Measurements from ENCODE around the gene LSS. TPM values are rescaled to one million over a fixed set of nuclear protein-coding genes. Genes with fewer than 3 reads are reported as not detected.
"Not testable (repeated sequence)": the region's sequence is repeated elsewhere in the genome, so short reads cannot be mapped to it uniquely, and the experiment has no call there.

Gene LSS
- total and polyA plus RNA-seq, 5 donors = 34.1 to 91.9 (median 77.6) TPM

- ATAC-seq = no peak
Measured at GRCh38 chr21:46227811-46228344, 696 bp downstream of the LSS start.

GRCh38 chr21:46226920-46227599 is 1.5 kb downstream of the LSS start:
- Histone ChIP-seq H3K4me3 (ENCODE audit: low read length) (peak overlapping the region; percentile 81), H3K27ac (ENCODE audit: low read length) (peak overlapping the region; percentile 62), H3K27me3 (ENCODE audit: control insufficient read depth, insufficient read depth) (no peaks in the 10 kb centered on the region), H3K4me1 (ENCODE audit: control insufficient read depth, insufficient read depth, low read length) (peaks cover 11% of the 10 kb centered on the region), H3K9me3 (ENCODE audit: control insufficient read depth, low read length) (no peaks in the 10 kb centered on the region)
- DNase-seq = peak in 1 of 3 donors; percentile 17
- WGBS = 40% methylated on average over 4 of the region's 4 CpGs
- intact Hi-C loops (cut with DNase I) = loop anchor here in 1 of 4 donors (10.0 kb wide), 1 partner anchor 72 kb away; the partner anchor contains the start of gene FTCD
- no peak for ATAC-seq

More at GRCh38 chr21:46227811-46228344, 696 bp downstream of the LSS start:
- DNase-seq = peak in 1 of 3 donors; percentile 67
- Histone ChIP-seq H3K4me1 (ENCODE audit: control insufficient read depth, insufficient read depth, low read length) (peaks cover 9% of the 10 kb centered on the region), H3K9me3 (ENCODE audit: control insufficient read depth, low read length) (no peaks in the 10 kb centered on the region), H3K27ac (ENCODE audit: low read length) (peak overlapping the region; percentile 92), H3K27me3 (ENCODE audit: control insufficient read depth, insufficient read depth) (no peaks in the 10 kb centered on the region), H3K4me3 (ENCODE audit: low read length) (peak overlapping the region; percentile 81)
- intact Hi-C loops (cut with DNase I) = loop anchor here in 1 of 4 donors (10.0 kb wide), 1 partner anchor 73 kb away; the partner anchor contains the start of gene FTCD
- WGBS = 3% methylated on average over 20 of the region's 20 CpGs

GRCh38 chr21:46226146-46226545 is 2.4 kb downstream of the LSS start:
- Histone ChIP-seq H3K9me3 (ENCODE audit: control insufficient read depth, low read length) (no peaks in the 10 kb centered on the region), H3K27me3 (ENCODE audit: control insufficient read depth, insufficient read depth) (no peaks in the 10 kb centered on the region), H3K4me3 (ENCODE audit: low read length) (peak overlapping the region; percentile 16), H3K4me1 (ENCODE audit: control insufficient read depth, insufficient read depth, low read length) (peaks cover 11% of the 10 kb centered on the region), H3K27ac (ENCODE audit: low read length) (peak overlapping the region; percentile 67)
- 77% methylated on average over 1 of the region's 1 CpG for WGBS
- ATAC-seq (no peak), DNase-seq (no peak)
- intact Hi-C loops (cut with DNase I) = loop anchor here in 1 of 4 donors (10.0 kb wide), 1 partner anchor 71 kb away; the partner anchor contains the start of gene FTCD

- intact Hi-C loops (cut with DNase I) = loop anchor here in 1 of 4 donors (10.0 kb wide), 1 partner anchor 69 kb away; the partner anchor contains the start of gene FTCD
Measured at GRCh38 chr21:46223661-46224060, 4.9 kb downstream of the LSS start.

GRCh38 chr21:46223217-46223616 is 5.4 kb downstream of the LSS start:
- Histone ChIP-seq H3K27me3 (ENCODE audit: control insufficient read depth, insufficient read depth) (no peaks in the 10 kb centered on the region), H3K4me3 (ENCODE audit: low read length) (no peak overlapping the region), H3K9me3 (ENCODE audit: control insufficient read depth, low read length) (no peaks in the 10 kb centered on the region), H3K27ac (ENCODE audit: low read length) (no peak overlapping the region), H3K4me1 (ENCODE audit: control insufficient read depth, insufficient read depth, low read length) (peaks cover 11% of the 10 kb centered on the region)
- WGBS = 89% methylated on average over 7 of the region's 7 CpGs
- ATAC-seq (no peak), DNase-seq (no peak)
- intact Hi-C loops (cut with DNase I) = loop anchor here in 1 of 4 donors (10.0 kb wide), 1 partner anchor 68 kb away; the partner anchor contains the start of gene FTCD

More at GRCh38 chr21:46223661-46224060, 4.9 kb downstream of the LSS start:
- H3K4me1 ChIP-seq (ENCODE audit: control insufficient read depth, insufficient read depth, low read length) = peaks cover 11% of the 10 kb centered on the region
- not testable (repeated sequence) for H3K27ac ChIP-seq (ENCODE audit: low read length); DNase-seq; H3K27me3 ChIP-seq (ENCODE audit: control insufficient read depth, insufficient read depth); H3K9me3 ChIP-seq (ENCODE audit: control insufficient read depth, low read length); ATAC-seq; H3K4me3 ChIP-seq (ENCODE audit: low read length)
- 94% methylated on average over 18 of the region's 18 CpGs for WGBS

GRCh38 chr21:46222436-46223116 is 6.0 kb downstream of the LSS start:
- Histone ChIP-seq H3K4me1 (ENCODE audit: control insufficient read depth, insufficient read depth, low read length) (peaks cover 11% of the 10 kb centered on the region), H3K9me3 (ENCODE audit: control insufficient read depth, low read length) (no peaks in the 10 kb centered on the region), H3K27me3 (ENCODE audit: control insufficient read depth, insufficient read depth) (no peaks in the 10 kb centered on the region), H3K27ac (ENCODE audit: low read length) (peak overlapping the region; percentile 11), H3K4me3 (ENCODE audit: low read length) (no peak overlapping the region)
- ATAC-seq (peak; percentile 3 to 4), DNase-seq (no peak)
- intact Hi-C loops (cut with DNase I) = loop anchor here in 1 of 4 donors (10.0 kb wide), 1 partner anchor 68 kb away; the partner anchor contains the start of gene FTCD
- whole genome bisulfite sequencing = 69% methylated on average over 11 of the region's 11 CpGs

- peak overlapping the region; percentile 38 for H3K27ac ChIP-seq (ENCODE audit: low read length)
- no peak overlapping the region for H3K4me3 ChIP-seq (ENCODE audit: low read length)
- intact Hi-C loops (cut with DNase I) = loop anchor here in 1 of 4 donors (10.0 kb wide), 1 partner anchor 67 kb away; the partner anchor contains the start of gene FTCD
- peaks cover 6% of the 10 kb centered on the region for H3K4me1 ChIP-seq (ENCODE audit: control insufficient read depth, insufficient read depth, low read length)
- DNase-seq = peak in 2 of 3 donors; percentile 77
- ATAC-seq = peak; percentile 57 to 66
- WGBS = 67% methylated on average over 16 of the region's 16 CpGs
- no peaks in the 10 kb centered on the region for H3K9me3 ChIP-seq (ENCODE audit: control insufficient read depth, low read length)
- no peaks in the 10 kb centered on the region for H3K27me3 ChIP-seq (ENCODE audit: control insufficient read depth, insufficient read depth)
Measured at GRCh38 chr21:46221664-46222435, 6.7 kb downstream of the LSS start.

GRCh38 chr21:46220847-46221246 is 7.7 kb downstream of the LSS start:
- Histone ChIP-seq H3K9me3 (ENCODE audit: control insufficient read depth, low read length) (no peaks in the 10 kb centered on the region), H3K4me1 (ENCODE audit: control insufficient read depth, insufficient read depth, low read length) (peaks cover 2% of the 10 kb centered on the region), H3K27me3 (ENCODE audit: control insufficient read depth, insufficient read depth) (no peaks in the 10 kb centered on the region), H3K27ac (ENCODE audit: low read length) (no peak overlapping the region), H3K4me3 (ENCODE audit: low read length) (no peak overlapping the region)
- DNase-seq (no peak), ATAC-seq (no peak)
- intact Hi-C loops (cut with DNase I) = loop anchor here in 1 of 4 donors (10.0 kb wide), 1 partner anchor 66 kb away; the partner anchor contains the start of gene FTCD
- 97% methylated on average over 8 of the region's 8 CpGs for WGBS

- intact Hi-C loops (cut with DNase I) = loop anchor here in 1 of 4 donors (10.0 kb wide), 1 partner anchor 66 kb away; the partner anchor contains the start of gene FTCD
Measured at GRCh38 chr21:46220275-46220810, 8.2 kb downstream of the LSS start.

More at GRCh38 chr21:46220275-46220810, 8.2 kb downstream of the LSS start:
- 87% methylated on average over 13 of the region's 13 CpGs for WGBS
- H3K27me3 ChIP-seq (ENCODE audit: control insufficient read depth, insufficient read depth) = no peaks in the 10 kb centered on the region
- peaks cover 2% of the 10 kb centered on the region for H3K4me1 ChIP-seq (ENCODE audit: control insufficient read depth, insufficient read depth, low read length)
- H3K27ac ChIP-seq (ENCODE audit: low read length) = no peak overlapping the region
- DNase-seq = no peak
- no peak for ATAC-seq
- no peaks in the 10 kb centered on the region for H3K9me3 ChIP-seq (ENCODE audit: control insufficient read depth, low read length)
- no peak overlapping the region for H3K4me3 ChIP-seq (ENCODE audit: low read length)

All from right cardiac atrium (tissue), 5 donors.